WTC11 (cell line): ENCODE measurements around the gene GABRB1. TPM values are rescaled to one million over a fixed set of nuclear protein-coding genes. Genes with fewer than 3 reads are reported as not detected.

Source experiments
- ATAC-seq: fragments of 200-7000 bp; cut with Tn5 transposase; 2 replicates; pipeline ENCODE4 v1.10.0; 2021; ENCODE audit warnings: mild to moderate bottlenecking, moderate library complexity
- CTCF ChIA-PET: fragments of 300-600 bp; sonication (Branson Sonifier 250); formaldehyde crosslinking; loops from one replicate; lab custom pipeline; 2021; ENCODE audit warnings: antibody characterized with exemption; lab: Charles Lee
- POLR2A ChIA-PET: fragments of 350-600 bp; sonication (Branson Sonifier 250); formaldehyde crosslinking; loops from one replicate; lab custom pipeline; 2021; ENCODE audit warnings: antibody characterized with exemption; lab: Charles Lee
- DNase-seq: peaks from one replicate; pipeline ENCODE4 v3.0.0; 2021; ENCODE audit warnings: low spot score
- H3K27ac Mint-ChIP-seq: 2 replicates; pipeline ENCODE4 v1.8.0; 2021; ENCODE audit warnings: mixed read lengths
- H3K27me3 Mint-ChIP-seq: 2 replicates; pipeline ENCODE4 v1.8.0; 2021; ENCODE audit warnings: low read depth, mild to moderate bottlenecking, moderate library complexity, mixed read lengths
- H3K36me3 Mint-ChIP-seq: 2 replicates; pipeline ENCODE4 v1.8.0; 2021; ENCODE audit warnings: mixed read lengths
- H3K4me1 Mint-ChIP-seq: 2 replicates; pipeline ENCODE4 v1.8.0; 2022; ENCODE audit warnings: mixed read lengths
- H3K4me3 Mint-ChIP-seq: 2 replicates; pipeline ENCODE4 v1.8.0; 2021; ENCODE audit warnings: mild to moderate bottlenecking, moderate library complexity, mixed read lengths
- H3K9me3 Mint-ChIP-seq: 2 replicates; pipeline ENCODE4 v1.8.0; 2021; ENCODE audit warnings: mixed read lengths
- ATF1 ChIP-seq: sonication (generic); formaldehyde crosslinking; IDR thresholded peaks from 2 replicates; pipeline ENCODE4 v1.8.1; 2023; ENCODE audit warnings: mild to moderate bottlenecking, moderate library complexity, missing genetic modification reagents
- ATF2 ChIP-seq: sonication (generic); formaldehyde crosslinking; IDR thresholded peaks from 2 replicates; pipeline ENCODE4 v1.8.1; 2022; ENCODE audit warnings: low read depth, missing genetic modification reagents, borderline replicate concordance
- CREM ChIP-seq: sonication (generic); formaldehyde crosslinking; IDR thresholded peaks from 2 replicates; pipeline ENCODE4 v1.8.1; 2022; ENCODE audit warnings: mild to moderate bottlenecking, missing genetic modification reagents, moderate library complexity
- ETV6 ChIP-seq: sonication (generic); formaldehyde crosslinking; IDR thresholded peaks from 2 replicates; pipeline ENCODE4 v1.8.1; 2022; ENCODE audit warnings: mild to moderate bottlenecking, missing genetic modification reagents
- FOXK1 ChIP-seq: sonication (generic); formaldehyde crosslinking; IDR thresholded peaks from 2 replicates; pipeline ENCODE4 v1.8.0; 2022; ENCODE audit warnings: mild to moderate bottlenecking, moderate library complexity, missing genetic modification reagents
- JAZF1 ChIP-seq: fragments of 250-450 bp; sonication (Bioruptor Pico); IDR thresholded peaks from 2 replicates; pipeline ENCODE4 v1.9.0; 2021; ENCODE audit warnings: moderate library complexity, mild to moderate bottlenecking, inconsistent platforms
- JUN ChIP-seq: sonication (generic); formaldehyde crosslinking; IDR thresholded peaks from 2 replicates; pipeline ENCODE4 v1.8.0; 2023; ENCODE audit warnings: mild to moderate bottlenecking, missing genetic modification reagents
- NFYB ChIP-seq: sonication (generic); formaldehyde crosslinking; conservative IDR thresholded peaks from 2 replicates; pipeline ENCODE4 v1.8.0; 2022; ENCODE audit warnings: low read depth, missing genetic modification reagents
- ZBTB21 ChIP-seq: sonication (generic); formaldehyde crosslinking; IDR thresholded peaks from 2 replicates; pipeline ENCODE4 v1.8.1; 2023; ENCODE audit warnings: mild to moderate bottlenecking, missing genetic modification reagents, borderline replicate concordance
- ZNF232 ChIP-seq: sonication (generic); formaldehyde crosslinking; IDR thresholded peaks from 2 replicates; pipeline ENCODE4 v1.8.0; 2022; ENCODE audit warnings: mild to moderate bottlenecking, missing genetic modification reagents
- ZNF416 ChIP-seq: fragments of 250-450 bp; sonication (Bioruptor Pico); IDR thresholded peaks from 2 replicates; pipeline ENCODE4 v1.9.0; 2021; ENCODE audit warnings: mild to moderate bottlenecking, inconsistent platforms
- ZNF425 ChIP-seq: fragments of 250-450 bp; sonication (Bioruptor Pico); conservative IDR thresholded peaks from 2 replicates; pipeline ENCODE4 v1.9.0; 2021; ENCODE audit warnings: mild to moderate bottlenecking
- ZNF512 ChIP-seq: sonication (generic); formaldehyde crosslinking; IDR thresholded peaks from 2 replicates; pipeline ENCODE4 v1.8.1; 2022; ENCODE audit warnings: missing genetic modification reagents, borderline replicate concordance
- ZNF671 ChIP-seq: fragments of 250-450 bp; sonication (Bioruptor Pico); IDR thresholded peaks from 2 replicates; pipeline ENCODE4 v1.8.0; 2021; ENCODE audit warnings: mild to moderate bottlenecking
- ZSCAN18 ChIP-seq: fragments of 250-450 bp; sonication (Bioruptor Pico); IDR thresholded peaks from 2 replicates; pipeline ENCODE4 v2.1.2; 2022; ENCODE audit warnings: mild to moderate bottlenecking, moderate library complexity
- total RNA-seq: library from RNA; stranded (reverse); gene quantifications from 3 replicates; pipeline ENCODE4 v1.2.3, GENCODE V29; 2021
- TF ChIP-seq, protein P1 (sequence below): sonication (generic); formaldehyde crosslinking; IDR thresholded peaks from 2 replicates; pipeline ENCODE4 v1.8.0; 2022; ENCODE audit warnings: mild to moderate bottlenecking, missing genetic modification reagents
- TF ChIP-seq, protein P2 (sequence below): sonication (generic); formaldehyde crosslinking; IDR thresholded peaks from 2 replicates; pipeline ENCODE4 v1.8.1; 2023; ENCODE audit warnings: mild to moderate bottlenecking, missing genetic modification reagents
- TF ChIP-seq, protein P3 (sequence below): sonication (generic); formaldehyde crosslinking; IDR thresholded peaks from 2 replicates; pipeline ENCODE4 v1.8.0; 2023; ENCODE audit warnings: missing genetic modification reagents
- TF ChIP-seq, protein P4 (sequence below): sonication (generic); formaldehyde crosslinking; IDR thresholded peaks from 2 replicates; pipeline ENCODE4 v1.8.0; 2023; ENCODE audit warnings: missing genetic modification reagents, mild to moderate bottlenecking, borderline replicate concordance

The GABRB1 gene
- total RNA-seq, 1 experiment from 2014 or later: 0.66 TPM

- Mint-ChIP-seq H3K9me3 (no peaks in the 10 kb centered on the region), H3K4me3 (peak within 1 kb of the TSS; percentile 81), H3K27ac (no peak within 1 kb of the TSS), H3K36me3 (no peaks in the 10 kb centered on the region), H3K4me1 (peaks cover 19% of the 10 kb centered on the region), H3K27me3 (peaks cover 92% of the 10 kb centered on the region)
- DNase-seq: peak; percentile 53
- ChIA-PET CTCF (interaction anchor here (1.0 to 1.9 kb wide), 4 partner anchors 39 to 345 kb away, joined by 4 to 6 read pairs (median 4); no protein-coding TSS in a partner anchor), POLR2A (no interaction called here)
- ATAC-seq: peak; percentile 88
- no peak for TF ChIP-seq ZSCAN18
- TF ChIP-seq ZNF671: no peak
- TF ChIP-seq, protein P1, sequence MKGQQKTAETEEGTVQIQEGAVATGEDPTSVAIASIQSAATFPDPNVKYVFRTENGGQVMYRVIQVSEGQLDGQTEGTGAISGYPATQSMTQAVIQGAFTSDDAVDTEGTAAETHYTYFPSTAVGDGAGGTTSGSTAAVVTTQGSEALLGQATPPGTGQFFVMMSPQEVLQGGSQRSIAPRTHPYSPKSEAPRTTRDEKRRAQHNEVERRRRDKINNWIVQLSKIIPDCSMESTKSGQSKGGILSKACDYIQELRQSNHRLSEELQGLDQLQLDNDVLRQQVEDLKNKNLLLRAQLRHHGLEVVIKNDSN (CRISPR knock-in tag): no peak
- 0 out of 2 replicates have a peak, but pooled peaks have one; percentile 15 for TF ChIP-seq NFYB
- 0 out of 2 replicates have a peak, but pooled peaks have one; percentile 12 for TF ChIP-seq ETV6
- TF ChIP-seq JAZF1 (CRISPR knock-in tag): no peak
- TF ChIP-seq ATF1: no peak
- TF ChIP-seq ZNF512 (CRISPR knock-in tag): no peak
- no peak for TF ChIP-seq JUN (CRISPR knock-in tag)
- TF ChIP-seq, protein P2, sequence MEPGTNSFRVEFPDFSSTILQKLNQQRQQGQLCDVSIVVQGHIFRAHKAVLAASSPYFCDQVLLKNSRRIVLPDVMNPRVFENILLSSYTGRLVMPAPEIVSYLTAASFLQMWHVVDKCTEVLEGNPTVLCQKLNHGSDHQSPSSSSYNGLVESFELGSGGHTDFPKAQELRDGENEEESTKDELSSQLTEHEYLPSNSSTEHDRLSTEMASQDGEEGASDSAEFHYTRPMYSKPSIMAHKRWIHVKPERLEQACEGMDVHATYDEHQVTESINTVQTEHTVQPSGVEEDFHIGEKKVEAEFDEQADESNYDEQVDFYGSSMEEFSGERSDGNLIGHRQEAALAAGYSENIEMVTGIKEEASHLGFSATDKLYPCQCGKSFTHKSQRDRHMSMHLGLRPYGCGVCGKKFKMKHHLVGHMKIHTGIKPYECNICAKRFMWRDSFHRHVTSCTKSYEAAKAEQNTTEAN (CRISPR knock-in tag): peak; percentile 80
- TF ChIP-seq ZBTB21 (CRISPR knock-in tag): 0 out of 2 replicates have a peak, but pooled peaks have one; percentile 15
- TF ChIP-seq ZNF416 (CRISPR knock-in tag): no peak
- no peak for TF ChIP-seq ZNF425
- TF ChIP-seq FOXK1: 0 out of 2 replicates have a peak, but pooled peaks have one; percentile 36
- TF ChIP-seq, protein P3, sequence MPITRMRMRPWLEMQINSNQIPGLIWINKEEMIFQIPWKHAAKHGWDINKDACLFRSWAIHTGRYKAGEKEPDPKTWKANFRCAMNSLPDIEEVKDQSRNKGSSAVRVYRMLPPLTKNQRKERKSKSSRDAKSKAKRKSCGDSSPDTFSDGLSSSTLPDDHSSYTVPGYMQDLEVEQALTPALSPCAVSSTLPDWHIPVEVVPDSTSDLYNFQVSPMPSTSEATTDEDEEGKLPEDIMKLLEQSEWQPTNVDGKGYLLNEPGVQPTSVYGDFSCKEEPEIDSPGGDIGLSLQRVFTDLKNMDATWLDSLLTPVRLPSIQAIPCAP (CRISPR knock-in tag): 0 out of 2 replicates have a peak, but pooled peaks have one; percentile 30
- TF ChIP-seq ZNF232 (CRISPR knock-in tag): 0 out of 2 replicates have a peak, but pooled peaks have one; percentile 41
- 0 out of 2 replicates have a peak, but pooled peaks have one; percentile 46 for TF ChIP-seq CREM (CRISPR knock-in tag)
- TF ChIP-seq, protein P4, sequence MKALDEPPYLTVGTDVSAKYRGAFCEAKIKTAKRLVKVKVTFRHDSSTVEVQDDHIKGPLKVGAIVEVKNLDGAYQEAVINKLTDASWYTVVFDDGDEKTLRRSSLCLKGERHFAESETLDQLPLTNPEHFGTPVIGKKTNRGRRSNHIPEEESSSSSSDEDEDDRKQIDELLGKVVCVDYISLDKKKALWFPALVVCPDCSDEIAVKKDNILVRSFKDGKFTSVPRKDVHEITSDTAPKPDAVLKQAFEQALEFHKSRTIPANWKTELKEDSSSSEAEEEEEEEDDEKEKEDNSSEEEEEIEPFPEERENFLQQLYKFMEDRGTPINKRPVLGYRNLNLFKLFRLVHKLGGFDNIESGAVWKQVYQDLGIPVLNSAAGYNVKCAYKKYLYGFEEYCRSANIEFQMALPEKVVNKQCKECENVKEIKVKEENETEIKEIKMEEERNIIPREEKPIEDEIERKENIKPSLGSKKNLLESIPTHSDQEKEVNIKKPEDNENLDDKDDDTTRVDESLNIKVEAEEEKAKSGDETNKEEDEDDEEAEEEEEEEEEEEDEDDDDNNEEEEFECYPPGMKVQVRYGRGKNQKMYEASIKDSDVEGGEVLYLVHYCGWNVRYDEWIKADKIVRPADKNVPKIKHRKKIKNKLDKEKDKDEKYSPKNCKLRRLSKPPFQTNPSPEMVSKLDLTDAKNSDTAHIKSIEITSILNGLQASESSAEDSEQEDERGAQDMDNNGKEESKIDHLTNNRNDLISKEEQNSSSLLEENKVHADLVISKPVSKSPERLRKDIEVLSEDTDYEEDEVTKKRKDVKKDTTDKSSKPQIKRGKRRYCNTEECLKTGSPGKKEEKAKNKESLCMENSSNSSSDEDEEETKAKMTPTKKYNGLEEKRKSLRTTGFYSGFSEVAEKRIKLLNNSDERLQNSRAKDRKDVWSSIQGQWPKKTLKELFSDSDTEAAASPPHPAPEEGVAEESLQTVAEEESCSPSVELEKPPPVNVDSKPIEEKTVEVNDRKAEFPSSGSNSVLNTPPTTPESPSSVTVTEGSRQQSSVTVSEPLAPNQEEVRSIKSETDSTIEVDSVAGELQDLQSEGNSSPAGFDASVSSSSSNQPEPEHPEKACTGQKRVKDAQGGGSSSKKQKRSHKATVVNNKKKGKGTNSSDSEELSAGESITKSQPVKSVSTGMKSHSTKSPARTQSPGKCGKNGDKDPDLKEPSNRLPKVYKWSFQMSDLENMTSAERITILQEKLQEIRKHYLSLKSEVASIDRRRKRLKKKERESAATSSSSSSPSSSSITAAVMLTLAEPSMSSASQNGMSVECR (CRISPR knock-in tag): no peak
- TF ChIP-seq ATF2 (CRISPR knock-in tag): no peak
Observed at GRCh38 chr4:46993075-46994006, 38.0 kb upstream of the GABRB1 start, which contains the start of gene GABRA4. Gene GABRA4, minus strand, starts transcription at chr4:46993581. Its CDS starts 157 bp downstream, at chr4:46993424.
